ENCODE data around the gene IQCK.
A peak's percentile ranks its signal among the peaks of the same experiment; 100 is the strongest.

Gene IQCK

GRCh38 chr16:19757762-19758595, 39.9 kb downstream of the IQCK start:
- no peak for ATAC-seq (ENCODE audit: low read depth)
- TF ChIP-seq, protein P1, sequence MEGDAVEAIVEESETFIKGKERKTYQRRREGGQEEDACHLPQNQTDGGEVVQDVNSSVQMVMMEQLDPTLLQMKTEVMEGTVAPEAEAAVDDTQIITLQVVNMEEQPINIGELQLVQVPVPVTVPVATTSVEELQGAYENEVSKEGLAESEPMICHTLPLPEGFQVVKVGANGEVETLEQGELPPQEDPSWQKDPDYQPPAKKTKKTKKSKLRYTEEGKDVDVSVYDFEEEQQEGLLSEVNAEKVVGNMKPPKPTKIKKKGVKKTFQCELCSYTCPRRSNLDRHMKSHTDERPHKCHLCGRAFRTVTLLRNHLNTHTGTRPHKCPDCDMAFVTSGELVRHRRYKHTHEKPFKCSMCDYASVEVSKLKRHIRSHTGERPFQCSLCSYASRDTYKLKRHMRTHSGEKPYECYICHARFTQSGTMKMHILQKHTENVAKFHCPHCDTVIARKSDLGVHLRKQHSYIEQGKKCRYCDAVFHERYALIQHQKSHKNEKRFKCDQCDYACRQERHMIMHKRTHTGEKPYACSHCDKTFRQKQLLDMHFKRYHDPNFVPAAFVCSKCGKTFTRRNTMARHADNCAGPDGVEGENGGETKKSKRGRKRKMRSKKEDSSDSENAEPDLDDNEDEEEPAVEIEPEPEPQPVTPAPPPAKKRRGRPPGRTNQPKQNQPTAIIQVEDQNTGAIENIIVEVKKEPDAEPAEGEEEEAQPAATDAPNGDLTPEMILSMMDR (IDR thresholded peaks at IDR 0.05; ENCODE audit: poor library complexity, severe bottlenecking), result no peak
- H3K36me3 ChIP-seq (ENCODE audit: low read depth), result no peaks in the 10 kb centered on the region

GRCh38 chr16:19760356-19761060, 42.4 kb downstream of the IQCK start:
- TF ChIP-seq, protein P1 (IDR thresholded peaks at IDR 0.05; ENCODE audit: poor library complexity, severe bottlenecking), result no peak
- no peak overlapping the region for H3K27ac ChIP-seq (ENCODE audit: poor library complexity, severe bottlenecking)

More at GRCh38 chr16:19757762-19758595, 39.9 kb downstream of the IQCK start:
- peak overlapping the region; percentile 13 for H3K27ac ChIP-seq (ENCODE audit: poor library complexity, severe bottlenecking)
- H3K4me1 ChIP-seq (ENCODE audit: insufficient read depth, poor library complexity, severe bottlenecking), result peaks cover 18% of the 10 kb centered on the region
- no peaks in the 10 kb centered on the region for H3K9me3 ChIP-seq (ENCODE audit: severe bottlenecking)
- H3K27me3 ChIP-seq (ENCODE audit: insufficient read depth, poor library complexity, severe bottlenecking), result no peaks in the 10 kb centered on the region
- no peak overlapping the region for H3K4me3 ChIP-seq (ENCODE audit: severe bottlenecking)
- DNase-seq (ENCODE audit: low spot score), result no peak

GRCh38 chr16:19765860-19766553, 47.9 kb downstream of the IQCK start:
- H3K4me3 ChIP-seq (ENCODE audit: severe bottlenecking), result no peak overlapping the region
- no peaks in the 10 kb centered on the region for H3K4me1 ChIP-seq (ENCODE audit: insufficient read depth, poor library complexity, severe bottlenecking)
- no peaks in the 10 kb centered on the region for H3K9me3 ChIP-seq (ENCODE audit: severe bottlenecking)
- DNase-seq (ENCODE audit: low spot score), result no peak
- no peaks in the 10 kb centered on the region for H3K27me3 ChIP-seq (ENCODE audit: insufficient read depth, poor library complexity, severe bottlenecking)
- no peak for ATAC-seq (ENCODE audit: low read depth)
- H3K27ac ChIP-seq (ENCODE audit: poor library complexity, severe bottlenecking), result no peak overlapping the region
- H3K36me3 ChIP-seq (ENCODE audit: low read depth), result no peaks in the 10 kb centered on the region
- TF ChIP-seq, protein P1 (IDR thresholded peaks at IDR 0.05; ENCODE audit: poor library complexity, severe bottlenecking), result no peak

More at GRCh38 chr16:19760356-19761060, 42.4 kb downstream of the IQCK start:
- Histone ChIP-seq H3K36me3 (ENCODE audit: low read depth) (no peaks in the 10 kb centered on the region), H3K4me1 (ENCODE audit: insufficient read depth, poor library complexity, severe bottlenecking) (peaks cover 5% of the 10 kb centered on the region), H3K4me3 (ENCODE audit: severe bottlenecking) (no peak overlapping the region), H3K27me3 (ENCODE audit: insufficient read depth, poor library complexity, severe bottlenecking) (no peaks in the 10 kb centered on the region), H3K9me3 (ENCODE audit: severe bottlenecking) (no peaks in the 10 kb centered on the region)
- ATAC-seq (ENCODE audit: low read depth) (no peak), DNase-seq (ENCODE audit: low spot score) (no peak)

DNA sequence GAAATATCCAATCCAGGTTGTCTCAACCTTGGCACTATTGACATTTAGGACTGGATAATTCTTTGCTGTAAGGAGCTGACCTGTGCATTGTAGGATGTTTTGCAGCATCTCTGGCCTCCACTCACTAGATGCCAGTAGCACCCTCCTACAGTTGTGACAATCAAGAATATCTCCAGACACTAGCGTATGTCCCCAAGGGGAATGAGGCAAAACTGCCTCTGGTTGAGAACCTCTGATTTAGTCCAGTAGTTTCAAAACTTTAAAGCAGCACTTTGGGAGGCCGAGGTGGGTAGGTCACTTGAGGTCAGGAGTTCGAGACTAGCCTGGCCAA, 48.4 kb downstream of the IQCK start:
- H3K9me3 ChIP-seq (ENCODE audit: severe bottlenecking), result no peaks in the 10 kb centered on the region
- no peak for ATAC-seq (ENCODE audit: low read depth)
- H3K4me3 ChIP-seq (ENCODE audit: severe bottlenecking), result no peak overlapping the region
- TF ChIP-seq, protein P1 (IDR thresholded peaks at IDR 0.05; ENCODE audit: poor library complexity, severe bottlenecking), result no peak
- no peak for DNase-seq (ENCODE audit: low spot score)
- H3K27ac ChIP-seq (ENCODE audit: poor library complexity, severe bottlenecking), result no peak overlapping the region
- no peaks in the 10 kb centered on the region for H3K36me3 ChIP-seq (ENCODE audit: low read depth)
- H3K27me3 ChIP-seq (ENCODE audit: insufficient read depth, poor library complexity, severe bottlenecking), result no peaks in the 10 kb centered on the region
- no peaks in the 10 kb centered on the region for H3K4me1 ChIP-seq (ENCODE audit: insufficient read depth, poor library complexity, severe bottlenecking)

All from RWPE2 (cell line).